H1 (cell line): ENCODE measurements around the gene MYBPC3. TPM values are rescaled to one million over a fixed set of nuclear protein-coding genes. Genes with fewer than 3 reads are reported as not detected.

ENCODE experiments used
- HDAC6 ChIP-seq: IDR thresholded peaks from one replicate; pipeline ENCODE4 v1.7.1; 2012; ENCODE audit warnings: low read depth, mild to moderate bottlenecking, inconsistent platforms, low read length, moderate library complexity
- JUN ChIP-seq: IDR thresholded peaks from 2 replicates; pipeline ENCODE4 v1.6.1; 2011; ENCODE audit warnings: low read depth, mild to moderate bottlenecking, improper control_type of control experiment, low read length
- SIRT6 ChIP-seq: IDR thresholded peaks from one replicate; pipeline ENCODE4 v1.7.1; 2012; ENCODE audit warnings: low read length, inconsistent platforms
- TAF1 ChIP-seq: IDR thresholded peaks from 2 replicates; pipeline ENCODE4 v1.6.1; 2011; ENCODE audit warnings: mild to moderate bottlenecking, low read depth, low read length
- polyA plus RNA-seq, 7 experiments: library from polyadenylated mRNA; depleted of rRNA in 3 of 7; stranded (reverse) in 5 of 7; unstranded in 2 of 7; fragments of >200 nt in 5 of 7; fragments of 200-250 nt in 2 of 7; gene quantifications; 1 replicate in 5 of 7; 2 replicates in 1 of 7; 4 replicates in 1 of 7; pipeline versions ENCODE4 v1.2.1 to v1.2.3, GENCODE V29; 2011 to 2013; ENCODE audit warnings: missing spikeins in 2 of 7, mixed read lengths in 2 of 7
- total RNA-seq: library from RNA; stranded (reverse); fragmentation: NEBNext Ultra II Directional; extraction: Animal tissue kit (Norgen Biotek cat#: 25700); gene quantifications from 2 replicates; pipeline ENCODE4 v1.2.1, GENCODE V29; 2021

Gene MYBPC3
- total and polyA plus RNA-seq, 2 of the 8 experiments (the other 6 are each of a cell fraction or from before 2014, with no cell fraction given) = 0.05 TPM; not detected in 1

DNA sequence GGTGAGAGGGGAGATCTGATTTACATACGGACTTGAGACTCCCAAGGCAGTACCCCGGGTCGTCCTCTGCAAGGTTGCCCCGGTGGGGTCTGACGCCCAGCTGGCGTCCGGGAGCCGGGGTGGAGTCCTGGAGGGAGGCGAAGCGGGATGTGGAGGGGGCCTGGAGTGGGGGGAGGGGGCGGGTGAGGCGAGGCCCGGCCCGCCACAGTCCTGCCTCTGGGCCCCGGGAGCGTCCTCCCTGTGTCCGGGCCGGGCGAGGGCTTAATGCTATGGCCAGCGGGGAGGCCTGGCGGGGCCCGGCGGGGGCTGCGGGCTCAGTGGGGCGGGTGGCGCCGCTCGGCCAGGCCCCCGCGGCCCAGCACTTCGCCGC lies 2.4 kb upstream of the MYBPC3 start (continued):
- TF ChIP-seq TAF1 = no peak
- no peak for TF ChIP-seq HDAC6
- TF ChIP-seq JUN = no peak
- TF ChIP-seq SIRT6 = no peak
